ENCODE results near the gene CALML3. TPM values are rescaled to one million over a fixed set of nuclear protein-coding genes. Genes with fewer than 3 reads are reported as not detected.

CALML3 gene
- total and polyA plus RNA-seq, 10 of the 15 experiments (the other 5 are each of a cell fraction or from before 2014, with no cell fraction given) = not detected

Other genes with a start within 250 kb of the CALML3 start
- not detected in 2 replicates for gene UCN3, start 160.0 kb upstream of the CALML3 start, total RNA-seq (2014; rRNA removed)
- gene UCN3, start 160.0 kb upstream of the CALML3 start, total RNA-seq (2014; rRNA removed; fragmentation: Illumina TruSeq; extraction: Trizol) = not detected in 2 replicates
- not detected in 2 replicates for gene UCN3, start 160.0 kb upstream of the CALML3 start, total RNA-seq (2021)
- not detected in 2 replicates for gene UCN3, start 160.0 kb upstream of the CALML3 start, polyA plus RNA-seq (2011; rRNA removed)
- not detected in 2 replicates for gene UCN3, start 160.0 kb upstream of the CALML3 start, polyA plus RNA-seq (2014; fragmentation: Illumina TruSeq; extraction: Trizol)
- gene UCN3, start 160.0 kb upstream of the CALML3 start, polyA plus RNA-seq (2014; fragmentation: Nextera tagmentation; extraction: Ambion mirVana) = not detected
- not detected in 2 replicates for gene UCN3, start 160.0 kb upstream of the CALML3 start, polyA plus RNA-seq (2014; rRNA removed)
- gene UCN3, start 160.0 kb upstream of the CALML3 start, polyA plus RNA-seq (2016; fragmentation: Nextera tagmentation; extraction: Ambion mirVana) = not detected
- not detected in 2 replicates for gene TUBAL3, start 120.1 kb upstream of the CALML3 start, total RNA-seq (2014; rRNA removed)
- gene TUBAL3, start 120.1 kb upstream of the CALML3 start, total RNA-seq (2014; rRNA removed; fragmentation: Illumina TruSeq; extraction: Trizol) = not detected in 2 replicates
- not detected in 2 replicates for gene TUBAL3, start 120.1 kb upstream of the CALML3 start, total RNA-seq (2021)
- 0.03 TPM in 1 of 2 replicates, not detected in the other for gene TUBAL3, start 120.1 kb upstream of the CALML3 start, polyA plus RNA-seq (2011; rRNA removed)
- 0.06 TPM in 1 of 2 replicates, not detected in the other for gene TUBAL3, start 120.1 kb upstream of the CALML3 start, polyA plus RNA-seq (2014; fragmentation: Illumina TruSeq; extraction: Trizol)
- gene TUBAL3, start 120.1 kb upstream of the CALML3 start, polyA plus RNA-seq (2014; fragmentation: Nextera tagmentation; extraction: Ambion mirVana) = not detected
- gene TUBAL3, start 120.1 kb upstream of the CALML3 start, polyA plus RNA-seq (2014; rRNA removed) = not detected in 2 replicates
- not detected for gene TUBAL3, start 120.1 kb upstream of the CALML3 start, polyA plus RNA-seq (2016; fragmentation: Nextera tagmentation; extraction: Ambion mirVana)
- 17.8 and 22.2 TPM in 2 replicates for gene NET1, start 112.4 kb upstream of the CALML3 start, total RNA-seq (2014; rRNA removed)
- 16.0 and 18.3 TPM in 2 replicates for gene NET1, start 112.4 kb upstream of the CALML3 start, total RNA-seq (2014; rRNA removed; fragmentation: Illumina TruSeq; extraction: Trizol)
- 17.3 and 18.4 TPM in 2 replicates for gene NET1, start 112.4 kb upstream of the CALML3 start, total RNA-seq (2021)
- gene NET1, start 112.4 kb upstream of the CALML3 start, polyA plus RNA-seq (2011; rRNA removed) = 18.5 and 22.2 TPM in 2 replicates
- 21.2 and 23.9 TPM in 2 replicates for gene NET1, start 112.4 kb upstream of the CALML3 start, polyA plus RNA-seq (2014; fragmentation: Illumina TruSeq; extraction: Trizol)
- gene NET1, start 112.4 kb upstream of the CALML3 start, polyA plus RNA-seq (2014; fragmentation: Nextera tagmentation; extraction: Ambion mirVana) = 1 to 10 TPM; 6.5 to 8.9 TPM
- 14.1 TPM in 2 replicates for gene NET1, start 112.4 kb upstream of the CALML3 start, polyA plus RNA-seq (2014; rRNA removed)
- gene NET1, start 112.4 kb upstream of the CALML3 start, polyA plus RNA-seq (2016; fragmentation: Nextera tagmentation; extraction: Ambion mirVana) = 10 to 100 TPM; 21.9 to 22.7 TPM
- not detected in 2 replicates for gene CALML5, start 25.4 kb upstream of the CALML3 start, total RNA-seq (2014; rRNA removed)
- not detected in 2 replicates for gene CALML5, start 25.4 kb upstream of the CALML3 start, total RNA-seq (2014; rRNA removed; fragmentation: Illumina TruSeq; extraction: Trizol)
- gene CALML5, start 25.4 kb upstream of the CALML3 start, total RNA-seq (2021) = not detected in 2 replicates
- gene CALML5, start 25.4 kb upstream of the CALML3 start, polyA plus RNA-seq (2011; rRNA removed) = not detected in 2 replicates
- gene CALML5, start 25.4 kb upstream of the CALML3 start, polyA plus RNA-seq (2014; fragmentation: Illumina TruSeq; extraction: Trizol) = not detected in 2 replicates
- gene CALML5, start 25.4 kb upstream of the CALML3 start, polyA plus RNA-seq (2014; fragmentation: Nextera tagmentation; extraction: Ambion mirVana) = not detected
- not detected in 2 replicates for gene CALML5, start 25.4 kb upstream of the CALML3 start, polyA plus RNA-seq (2014; rRNA removed)
- gene CALML5, start 25.4 kb upstream of the CALML3 start, polyA plus RNA-seq (2016; fragmentation: Nextera tagmentation; extraction: Ambion mirVana) = not detected
- 0.06 and 0.16 TPM in 2 replicates for gene ASB13, start 141.6 kb downstream of the CALML3 start, total RNA-seq (2014; rRNA removed)
- 0.23 and 0.36 TPM in 2 replicates for gene ASB13, start 141.6 kb downstream of the CALML3 start, total RNA-seq (2014; rRNA removed; fragmentation: Illumina TruSeq; extraction: Trizol)
- gene ASB13, start 141.6 kb downstream of the CALML3 start, total RNA-seq (2021) = 0.59 and 0.90 TPM in 2 replicates
- 0.03 TPM in 1 of 2 replicates, not detected in the other for gene ASB13, start 141.6 kb downstream of the CALML3 start, polyA plus RNA-seq (2011; rRNA removed)
- gene ASB13, start 141.6 kb downstream of the CALML3 start, polyA plus RNA-seq (2014; fragmentation: Illumina TruSeq; extraction: Trizol) = 0.13 TPM in 1 of 2 replicates, not detected in the other
- gene ASB13, start 141.6 kb downstream of the CALML3 start, polyA plus RNA-seq (2014; fragmentation: Nextera tagmentation; extraction: Ambion mirVana) = under 1 TPM in 1 of 2 experiments, not detected in 1; 0.02 TPM
- 0.08 and 0.30 TPM in 2 replicates for gene ASB13, start 141.6 kb downstream of the CALML3 start, polyA plus RNA-seq (2014; rRNA removed)
- under 1 TPM; 0.05 to 0.19 TPM for gene ASB13, start 141.6 kb downstream of the CALML3 start, polyA plus RNA-seq (2016; fragmentation: Nextera tagmentation; extraction: Ambion mirVana)
- 35.8 and 43.4 TPM in 2 replicates for gene TASOR2, start 159.9 kb downstream of the CALML3 start, total RNA-seq (2014; rRNA removed)
- 52.0 and 54.7 TPM in 2 replicates for gene TASOR2, start 159.9 kb downstream of the CALML3 start, total RNA-seq (2014; rRNA removed; fragmentation: Illumina TruSeq; extraction: Trizol)
- 49.4 and 49.5 TPM in 2 replicates for gene TASOR2, start 159.9 kb downstream of the CALML3 start, total RNA-seq (2021)
- 32.2 and 46.8 TPM in 2 replicates for gene TASOR2, start 159.9 kb downstream of the CALML3 start, polyA plus RNA-seq (2011; rRNA removed)
- 34.9 and 52.1 TPM in 2 replicates for gene TASOR2, start 159.9 kb downstream of the CALML3 start, polyA plus RNA-seq (2014; fragmentation: Illumina TruSeq; extraction: Trizol)
- gene TASOR2, start 159.9 kb downstream of the CALML3 start, polyA plus RNA-seq (2014; fragmentation: Nextera tagmentation; extraction: Ambion mirVana) = 10 to 100 TPM in 1 of 2 experiments, 1 to 10 TPM in 1; 8.2 to 10.6 TPM
- gene TASOR2, start 159.9 kb downstream of the CALML3 start, polyA plus RNA-seq (2014; rRNA removed) = 23.3 and 29.8 TPM in 2 replicates
- 10 to 100 TPM; 19.8 to 21.3 TPM for gene TASOR2, start 159.9 kb downstream of the CALML3 start, polyA plus RNA-seq (2016; fragmentation: Nextera tagmentation; extraction: Ambion mirVana)

All from GM12878 (cell line).